Neuronal stem cell (in vitro differentiated cells): ENCODE results near the gene RB1.
"Not testable (repeated sequence)": the region's sequence is repeated elsewhere in the genome, so short reads cannot be mapped to it uniquely, and the experiment has no call there.

Experiments
- DNase-seq: peaks from one replicate; pipeline ENCODE4 v3.0.0-alpha.2; 2013; ENCODE audit warnings: low spot score
- H2AFZ ChIP-seq: one replicate; pipeline ENCODE4 v1.6.1; 2013; ENCODE audit warnings: mild to moderate bottlenecking, low read length, inconsistent platforms
- H2AK5ac ChIP-seq: 2 replicates; pipeline ENCODE4 v1.6.1; 2013; ENCODE audit warnings: low read depth, mild to moderate bottlenecking, inconsistent platforms, low read length, moderate library complexity, mixed read lengths
- H2BK120ac ChIP-seq: 2 replicates; pipeline ENCODE4 v1.6.1; 2013; ENCODE audit warnings: low read depth, mild to moderate bottlenecking, inconsistent platforms, low read length, moderate library complexity, mixed read lengths
- H2BK12ac ChIP-seq: one replicate; pipeline ENCODE4 v1.6.1; 2013; ENCODE audit warnings: low read length, inconsistent platforms
- H2BK15ac ChIP-seq: 2 replicates; pipeline ENCODE4 v1.6.1; 2013; ENCODE audit warnings: mild to moderate bottlenecking, low read length, inconsistent platforms, mixed read lengths
- H2BK5ac ChIP-seq: one replicate; pipeline ENCODE4 v1.6.1; 2013; ENCODE audit warnings: inconsistent platforms, mild to moderate bottlenecking, low read length, moderate library complexity
- H3K14ac ChIP-seq: one replicate; pipeline ENCODE4 v1.6.1; 2013; ENCODE audit warnings: low read length, inconsistent platforms
- H3K18ac ChIP-seq: 2 replicates; pipeline ENCODE4 v1.6.1; 2013; ENCODE audit warnings: low read length, inconsistent platforms
- H3K23ac ChIP-seq: 2 replicates; pipeline ENCODE4 v1.6.1; 2013; ENCODE audit warnings: low read depth, mild to moderate bottlenecking, mixed read lengths, low read length, inconsistent platforms; ENCODE audit not compliant: poor library complexity
- H3K27ac ChIP-seq: replicated peaks from 3 replicates; pipeline ENCODE4 v1.5.1; 2013; ENCODE audit warnings: low read length, inconsistent platforms
- H3K27me3 ChIP-seq, 3 experiments: 2 replicates each; pipeline ENCODE4 v1.6.1; 2013; ENCODE audit warnings: low read length in 3 of 3, mild to moderate bottlenecking in 2 of 3, inconsistent platforms in 1 of 3, low read depth in 1 of 3, mixed read lengths in 1 of 3, moderate library complexity in 1 of 3; ENCODE audit not compliant: control insufficient read depth in 3 of 3, insufficient read depth in 3 of 3
- H3K36me3 ChIP-seq, 2 donors: replicated peaks in 1 of 2; 2 replicates each; pipeline ENCODE4 v1.6.1; 2013; ENCODE audit warnings: low read length in 2 of 2; ENCODE audit not compliant: control insufficient read depth in 2 of 2, insufficient read depth in 2 of 2
- H3K4ac ChIP-seq: 2 replicates; pipeline ENCODE4 v1.6.1; 2013; ENCODE audit warnings: inconsistent platforms, mild to moderate bottlenecking, low read length, moderate library complexity
- H3K4me1 ChIP-seq, 2 donors: 1 replicate in 1 of 2; 2 replicates in 1 of 2; pipeline ENCODE4 v1.6.1; 2013; ENCODE audit warnings: low read length in 2 of 2, low read depth in 1 of 2; ENCODE audit not compliant: control insufficient read depth in 2 of 2, insufficient read depth in 1 of 2
- H3K4me2 ChIP-seq: one replicate; pipeline ENCODE4 v1.6.1; 2013; ENCODE audit warnings: mild to moderate bottlenecking, low read length, inconsistent platforms; ENCODE audit not compliant: insufficient read depth, poor library complexity, severe bottlenecking
- H3K4me3 ChIP-seq, 2 donors: 2 replicates each; pipeline ENCODE4 v1.5.1; 2013; ENCODE audit warnings: low read length in 2 of 2, mild to moderate bottlenecking in 2 of 2, inconsistent platforms in 1 of 2, moderate library complexity in 1 of 2
- H3K79me1 ChIP-seq: one replicate; pipeline ENCODE4 v1.6.1; 2013; ENCODE audit warnings: low read depth, mild to moderate bottlenecking, inconsistent platforms, low read length, moderate library complexity
- H3K9ac ChIP-seq: one replicate; pipeline ENCODE4 v1.6.1; 2013; ENCODE audit warnings: mild to moderate bottlenecking, low read depth, low read length, inconsistent platforms; ENCODE audit not compliant: poor library complexity
- H3K9me3 ChIP-seq, 2 donors: replicated peaks in 1 of 2; 2 replicates each; pipeline versions ENCODE3 to v1.6.1; 2013; ENCODE audit warnings: low read length in 2 of 2, mild to moderate bottlenecking in 2 of 2, inconsistent platforms in 1 of 2, low read depth in 1 of 2, mixed read lengths in 1 of 2, moderate library complexity in 1 of 2; ENCODE audit not compliant: control insufficient read depth in 2 of 2, insufficient read depth in 1 of 2
- H4K8ac ChIP-seq: one replicate; pipeline ENCODE4 v1.6.1; 2013; ENCODE audit warnings: low read depth, mild to moderate bottlenecking, inconsistent platforms, low read length, moderate library complexity
- H4K91ac ChIP-seq: one replicate; pipeline ENCODE4 v1.6.1; 2013; ENCODE audit warnings: low read length, low read depth, mild to moderate bottlenecking, inconsistent platforms; ENCODE audit not compliant: poor library complexity
- WGBS, 2 donors: extraction: QIAGEN DNeasy Blood & Tissue Kit; methylation state at CpG; one replicate each; pipeline ENCODE4 v1.1.7; 2013; ENCODE audit warnings: missing lambda C conversion rate in 2 of 2, mixed read lengths in 1 of 2; ENCODE audit not compliant: insufficient read length in 2 of 2, insufficient replicate concordance in 1 of 2; ENCODE audit errors: extremely low coverage in 2 of 2; 5-methylcytosine and 5-hydroxymethylcytosine counted together

The RB1 gene

DNA sequence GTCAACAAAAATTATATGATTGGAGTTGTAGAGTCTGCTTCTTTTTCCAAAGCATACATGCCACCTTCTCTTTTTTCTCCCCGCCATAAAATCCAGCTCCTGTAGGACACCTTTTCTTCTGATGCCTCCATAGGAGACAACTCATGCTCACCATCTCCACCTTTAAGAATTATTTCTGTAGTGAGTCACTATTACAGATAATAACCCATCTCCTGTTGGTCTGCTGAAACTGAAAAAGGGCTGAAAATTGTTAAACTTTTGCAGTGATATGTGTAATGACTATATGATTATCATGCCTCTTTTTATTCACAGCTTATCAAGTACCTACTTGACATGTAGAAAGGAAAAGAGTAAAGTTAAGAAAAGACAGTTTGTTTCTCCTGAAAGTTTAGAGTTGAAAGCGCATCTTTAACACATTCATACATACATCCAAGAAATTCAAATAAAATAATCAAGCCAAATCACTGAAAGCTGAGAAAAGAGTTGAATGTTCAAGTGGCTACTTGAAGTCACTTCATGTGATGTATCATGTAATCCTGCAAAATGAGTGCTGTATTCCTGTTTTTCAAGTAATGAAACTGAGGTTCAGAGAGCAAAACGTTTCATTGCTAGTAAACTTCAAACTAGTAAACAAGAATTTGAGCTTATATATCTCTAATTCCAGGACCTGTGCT is 144.9 kb downstream of the RB1 start:
- H3K4me3 ChIP-seq: no peak overlapping the region
- peaks cover 0 to 11% of the 10 kb centered on the region in 2 donors for H3K9me3 ChIP-seq
- no peak overlapping the region for H4K91ac ChIP-seq
- H3K36me3 ChIP-seq: peaks cover under 1 to 7% of the 10 kb centered on the region in 2 donors
- no peak overlapping the region for H2BK15ac ChIP-seq
- no CpG with 5 or more reads among the region's 3 CpGs for WGBS, 2 donors
- no peak overlapping the region for H2BK120ac ChIP-seq
- H3K9ac ChIP-seq: no peak overlapping the region
- no peaks in the 10 kb centered on the region for H3K79me1 ChIP-seq
- H3K23ac ChIP-seq: no peak overlapping the region
- no peak overlapping the region for H3K18ac ChIP-seq
- no peak overlapping the region for H2BK5ac ChIP-seq
- no peak overlapping the region for H3K4ac ChIP-seq
- no peak overlapping the region for H3K4me2 ChIP-seq
- H2AFZ ChIP-seq: no peak overlapping the region
- H3K4me1 ChIP-seq: no peaks in the 10 kb centered on the region
- no peak overlapping the region for H4K8ac ChIP-seq
- H3K27ac ChIP-seq: no peak overlapping the region
- H2BK12ac ChIP-seq: no peak overlapping the region
- no peaks in the 10 kb centered on the region for H3K27me3 ChIP-seq
- H2AK5ac ChIP-seq: no peak overlapping the region
- DNase-seq: no peak
- H3K14ac ChIP-seq: no peak overlapping the region

- no peak for DNase-seq
- WGBS, 2 donors: no CpG with 5 or more reads among the region's 6 CpGs
- peaks cover 0 to 11% of the 10 kb centered on the region in 2 donors for H3K9me3 ChIP-seq
These were observed 145.5 kb downstream of the RB1 start for GRCh38 chr13:48448959-48449614.

GRCh38 chr13:48449656-48450055 is 146.1 kb downstream of the RB1 start:
- no peak overlapping the region for H3K9ac ChIP-seq
- no peak overlapping the region for H2AFZ ChIP-seq
- H3K9me3 ChIP-seq: peaks cover 0 to 11% of the 10 kb centered on the region in 2 donors
- no peak overlapping the region for H2BK15ac ChIP-seq
- H3K4me1 ChIP-seq: no peaks in the 10 kb centered on the region
- H2BK120ac ChIP-seq: no peak overlapping the region
- WGBS, 2 donors: no CpG with 5 or more reads among the region's 2 CpGs
- no peak overlapping the region for H3K4me3 ChIP-seq
- H2AK5ac ChIP-seq: no peak overlapping the region
- H3K36me3 ChIP-seq: peaks cover 2 to 19% of the 10 kb centered on the region in 2 donors
- no peak overlapping the region for H3K23ac ChIP-seq
- no peak overlapping the region for H3K27ac ChIP-seq
- H2BK12ac ChIP-seq: no peak overlapping the region
- no peak overlapping the region for H3K4ac ChIP-seq
- H4K8ac ChIP-seq: no peak overlapping the region
- no peaks in the 10 kb centered on the region for H3K79me1 ChIP-seq
- no peak overlapping the region for H2BK5ac ChIP-seq
- H4K91ac ChIP-seq: no peak overlapping the region
- H3K27me3 ChIP-seq: no peaks in the 10 kb centered on the region
- no peak for DNase-seq
- H3K14ac ChIP-seq: no peak overlapping the region
- H3K4me2 ChIP-seq: no peak overlapping the region
- no peak overlapping the region for H3K18ac ChIP-seq

More at GRCh38 chr13:48448959-48449614, 145.5 kb downstream of the RB1 start:
- H3K27me3 ChIP-seq: no peaks in the 10 kb centered on the region
- no peak overlapping the region for H2BK12ac ChIP-seq
- no peak overlapping the region for H3K27ac ChIP-seq
- H3K36me3 ChIP-seq: peaks cover 2 to 13% of the 10 kb centered on the region in 2 donors
- no peak overlapping the region for H3K4ac ChIP-seq
- no peak overlapping the region for H3K4me3 ChIP-seq
- no peak overlapping the region for H3K23ac ChIP-seq
- no peak overlapping the region for H3K4me2 ChIP-seq
- H3K9ac ChIP-seq: no peak overlapping the region
- no peak overlapping the region for H3K18ac ChIP-seq
- no peaks in the 10 kb centered on the region for H3K79me1 ChIP-seq
- no peak overlapping the region for H3K14ac ChIP-seq
- no peak overlapping the region for H2BK15ac ChIP-seq
- H4K8ac ChIP-seq: no peak overlapping the region
- H2BK5ac ChIP-seq: no peak overlapping the region
- H4K91ac ChIP-seq: no peak overlapping the region
- no peak overlapping the region for H2AK5ac ChIP-seq
- H2AFZ ChIP-seq: no peak overlapping the region
- no peaks in the 10 kb centered on the region for H3K4me1 ChIP-seq
- H2BK120ac ChIP-seq: no peak overlapping the region

GRCh38 chr13:48451196-48451595 is 147.6 kb downstream of the RB1 start:
- H3K4me3 ChIP-seq, H3K27me3 ChIP-seq, H4K8ac ChIP-seq, H3K79me1 ChIP-seq, H3K27ac ChIP-seq, H3K9ac ChIP-seq, H3K4me2 ChIP-seq, H2BK12ac ChIP-seq, H2BK15ac ChIP-seq, H2AK5ac ChIP-seq, H2AFZ ChIP-seq, H2BK120ac ChIP-seq, H3K4ac ChIP-seq, H2BK5ac ChIP-seq, H4K91ac ChIP-seq, H3K23ac ChIP-seq, H3K14ac ChIP-seq, H3K4me1 ChIP-seq, DNase-seq, H3K18ac ChIP-seq: not testable (repeated sequence)
- Histone ChIP-seq H3K36me3 (peaks cover 2 to 33% of the 10 kb centered on the region in 2 donors), H3K9me3 (peaks cover 0 to 11% of the 10 kb centered on the region in 2 donors)
